OCI-LY7 (cell line): ENCODE results near the gene CYP17A1. TPM values are rescaled to one million over a fixed set of nuclear protein-coding genes. Genes with fewer than 3 reads are reported as not detected.

Source experiments
- BruUV-seq: library from RNA; stranded (reverse); fragments of 400-500 nt; replicated peaks from 2 replicates; lab custom pipeline; 2021; lab: Mats Ljungman, UMichigan
- CTCF ChIA-PET: fragments of 300-600 bp; sonication (Branson Sonifier 250); formaldehyde crosslinking; loops from one replicate; lab custom pipeline; 2022; ENCODE audit warnings: antibody characterized with exemption; ENCODE audit not compliant: unreplicated experiment; lab: Charles Lee
- POLR2A ChIA-PET: fragments of 300-600 bp; sonication (Branson Sonifier 250); formaldehyde crosslinking; loops from one replicate; lab custom pipeline; 2022; ENCODE audit warnings: antibody characterized with exemption; lab: Charles Lee
- DNase-seq: peaks from one replicate; pipeline ENCODE4 v3.0.0-alpha.2; 2015; ENCODE audit warnings: low spot score
- H2AFZ ChIP-seq: fragments of 200-600 bp; sonication (generic), shearing (Covaris generic); 2 replicates; pipeline ENCODE4 v1.6.1; 2014; ENCODE audit warnings: mild to moderate bottlenecking, antibody characterized with exemption, low read length, moderate library complexity
- H3K27ac ChIP-seq: fragments of 200-600 bp; sonication (generic); 2 replicates; pipeline ENCODE4 v1.5.1; 2014; ENCODE audit warnings: mixed run types, low read depth, mild to moderate bottlenecking, moderate library complexity, low read length, inconsistent platforms; ENCODE audit not compliant: poor library complexity, severe bottlenecking
- H3K36me3 ChIP-seq: fragments of 200-600 bp; sonication (generic); 2 replicates; pipeline ENCODE4 v1.6.1; 2014; ENCODE audit warnings: mild to moderate bottlenecking, antibody characterized with exemption, low read length, moderate library complexity, mixed read lengths; ENCODE audit not compliant: insufficient read depth
- H3K4me1 ChIP-seq: fragments of 200-600 bp; sonication (generic); 2 replicates; pipeline ENCODE4 v1.5.1; 2014; ENCODE audit warnings: mild to moderate bottlenecking, low read length; ENCODE audit not compliant: insufficient read depth, poor library complexity, severe bottlenecking
- H3K4me2 ChIP-seq: fragments of 200-600 bp; sonication (generic); 2 replicates; pipeline ENCODE4 v1.6.1; 2014; ENCODE audit warnings: mild to moderate bottlenecking, low read length
- H3K4me3 ChIP-seq: fragments of 200-600 bp; sonication (generic); 2 replicates; pipeline ENCODE4 v1.5.1; 2014; ENCODE audit warnings: mild to moderate bottlenecking, low read depth, low read length; ENCODE audit not compliant: poor library complexity, severe bottlenecking
- H3K79me2 ChIP-seq: fragments of 200-600 bp; sonication (generic); 2 replicates; pipeline ENCODE4 v1.6.1; 2016; ENCODE audit warnings: low read depth, mild to moderate bottlenecking, low read length, moderate library complexity, mixed read lengths; ENCODE audit not compliant: insufficient read depth
- H3K9me2 ChIP-seq: fragments of 200-600 bp; sonication (generic); 2 replicates; pipeline ENCODE4 v1.6.1; 2016; ENCODE audit warnings: mild to moderate bottlenecking, low read length, mixed read lengths; ENCODE audit not compliant: insufficient read depth
- H3K9me3 ChIP-seq: fragments of 200-600 bp; sonication (generic); 2 replicates; pipeline ENCODE4 v1.6.1; 2014; ENCODE audit warnings: mild to moderate bottlenecking, mixed run types, low read length, mixed read lengths
- H4K20me1 ChIP-seq: fragments of 200-600 bp; sonication (generic); 2 replicates; pipeline ENCODE4 v1.6.1; 2014; ENCODE audit warnings: mild to moderate bottlenecking, antibody characterized with exemption, low read length, moderate library complexity, mixed read lengths; ENCODE audit not compliant: insufficient read depth
- CTCF ChIP-seq: fragments of 200-600 bp; sonication (generic); conservative IDR thresholded peaks from 2 replicates; pipeline ENCODE4 v1.5.1; 2014; ENCODE audit warnings: mild to moderate bottlenecking, antibody characterized with exemption, low read length, moderate library complexity, mixed read lengths
- EZH2phosphoT487 ChIP-seq: fragments of 200-600 bp; sonication (generic); IDR thresholded peaks from 2 replicates; pipeline ENCODE4 v1.6.1; 2018; ENCODE audit warnings: low read depth, borderline replicate concordance, mild to moderate bottlenecking, mixed run types, antibody characterized with exemption, low read length, moderate library complexity, mixed read lengths
- intact Hi-C: fragments of 100-400 bp; cut with micrococcal nuclease; formaldehyde crosslinking; loops from one replicate; pipeline ENCODE4 v1.10.0; 2022; ENCODE audit not compliant: unreplicated experiment
- total RNA-seq, 2 experiments: library from RNA; depleted of rRNA in 1 of 2; stranded (reverse); fragments of >200 nt in 1 of 2; shearing (Covaris generic) in 1 of 2; gene quantifications; 2 replicates each; pipeline ENCODE4 v1.2.3, GENCODE V29; 2014 to 2022

Gene CYP17A1
- total RNA-seq, 2 experiments from 2014 or later, result not detected

- Histone ChIP-seq H4K20me1 (no peaks in the 10 kb centered on the region), H3K27ac (no peak overlapping the region), H3K79me2 (no peaks in the 10 kb centered on the region), H3K4me3 (no peak overlapping the region), H3K4me1 (no peaks in the 10 kb centered on the region), H3K9me3 (no peaks in the 10 kb centered on the region), H3K9me2 (no peaks in the 10 kb centered on the region), H2AFZ (no peak overlapping the region), H3K36me3 (no peaks in the 10 kb centered on the region), H3K4me2 (no peak overlapping the region)
- POLR2A ChIA-PET, result no interaction called here
- CTCF ChIA-PET, result no interaction called here
- intact Hi-C loops, result no loop called here
- no peak for DNase-seq
- BruUV-seq, result no TSS peak
- TF ChIP-seq EZH2phosphoT487, result no peak
Measured at GRCh38 chr10:102831322-102832071, 5.7 kb downstream of the CYP17A1 start.

GRCh38 chr10:102827597-102827975 lies 9.6 kb downstream of the CYP17A1 start:
- ChIA-PET POLR2A (interaction anchor here (0.6 kb wide), 1 partner anchor 539 kb away, joined by 3 read pairs; no protein-coding TSS in a partner anchor), CTCF (no interaction called here)
- no peaks in the 10 kb centered on the region for H4K20me1 ChIP-seq
- no peak for DNase-seq
- H3K4me2 ChIP-seq, result no peak overlapping the region
- no peak overlapping the region for H3K4me3 ChIP-seq
- H3K4me1 ChIP-seq, result no peaks in the 10 kb centered on the region
- H3K79me2 ChIP-seq, result no peaks in the 10 kb centered on the region
- intact Hi-C loops, result loop anchor here (5.0 kb wide), 1 partner anchor 75 kb away; no protein-coding TSS in a partner anchor
- no peaks in the 10 kb centered on the region for H3K36me3 ChIP-seq
- H3K9me2 ChIP-seq, result no peaks in the 10 kb centered on the region
- TF ChIP-seq EZH2phosphoT487, result no peak
- no peak for TF ChIP-seq CTCF
- no TSS peak for BruUV-seq
- no peak overlapping the region for H2AFZ ChIP-seq
- no peak overlapping the region for H3K27ac ChIP-seq
- H3K9me3 ChIP-seq, result no peaks in the 10 kb centered on the region

- Histone ChIP-seq H3K79me2 (no peaks in the 10 kb centered on the region), H3K36me3 (no peaks in the 10 kb centered on the region), H3K9me3 (no peaks in the 10 kb centered on the region), H3K27ac (no peak overlapping the region), H3K9me2 (no peaks in the 10 kb centered on the region), H2AFZ (no peak overlapping the region), H3K4me3 (no peak overlapping the region), H3K4me2 (no peak overlapping the region), H4K20me1 (no peaks in the 10 kb centered on the region), H3K4me1 (no peaks in the 10 kb centered on the region)
- no peak for TF ChIP-seq CTCF
- no peak for TF ChIP-seq EZH2phosphoT487
- BruUV-seq, result no TSS peak
- POLR2A ChIA-PET, result interaction anchor here (0.6 kb wide), 1 partner anchor 95 kb away, joined by 3 read pairs; no protein-coding TSS in a partner anchor
- CTCF ChIA-PET, result no interaction called here
- intact Hi-C loops, result loop anchor here (5.0 kb wide), 1 partner anchor 74 kb away; no protein-coding TSS in a partner anchor
- DNase-seq, result no peak
Measured at GRCh38 chr10:102826148-102826796, 10.9 kb downstream of the CYP17A1 start.
